Measurements from ENCODE around the gene MAB21L1.

DNA sequence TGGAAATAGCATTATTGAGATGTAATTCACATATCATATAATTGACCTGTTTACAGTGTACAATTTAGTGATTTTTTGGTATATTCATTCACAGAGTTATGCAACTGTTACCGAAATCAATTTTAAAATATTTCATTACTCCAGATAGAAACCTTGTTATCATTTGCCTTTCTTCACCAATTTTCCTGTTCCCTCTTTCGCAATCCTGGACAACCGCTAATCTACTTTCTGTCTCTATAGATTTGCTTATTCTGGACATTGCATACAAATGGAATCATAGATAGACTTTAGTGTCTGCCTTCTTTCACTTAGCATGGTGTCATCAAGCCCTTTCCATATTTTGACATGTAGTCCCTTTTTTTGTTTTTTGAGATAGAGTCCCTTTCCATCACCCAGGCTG, 19.2 kb downstream of the MAB21L1 start:
- TF ChIP-seq, protein P1, sequence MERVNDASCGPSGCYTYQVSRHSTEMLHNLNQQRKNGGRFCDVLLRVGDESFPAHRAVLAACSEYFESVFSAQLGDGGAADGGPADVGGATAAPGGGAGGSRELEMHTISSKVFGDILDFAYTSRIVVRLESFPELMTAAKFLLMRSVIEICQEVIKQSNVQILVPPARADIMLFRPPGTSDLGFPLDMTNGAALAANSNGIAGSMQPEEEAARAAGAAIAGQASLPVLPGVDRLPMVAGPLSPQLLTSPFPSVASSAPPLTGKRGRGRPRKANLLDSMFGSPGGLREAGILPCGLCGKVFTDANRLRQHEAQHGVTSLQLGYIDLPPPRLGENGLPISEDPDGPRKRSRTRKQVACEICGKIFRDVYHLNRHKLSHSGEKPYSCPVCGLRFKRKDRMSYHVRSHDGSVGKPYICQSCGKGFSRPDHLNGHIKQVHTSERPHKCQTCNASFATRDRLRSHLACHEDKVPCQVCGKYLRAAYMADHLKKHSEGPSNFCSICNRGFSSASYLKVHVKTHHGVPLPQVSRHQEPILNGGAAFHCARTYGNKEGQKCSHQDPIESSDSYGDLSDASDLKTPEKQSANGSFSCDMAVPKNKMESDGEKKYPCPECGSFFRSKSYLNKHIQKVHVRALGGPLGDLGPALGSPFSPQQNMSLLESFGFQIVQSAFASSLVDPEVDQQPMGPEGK (CRISPR knock-in tag; IDR thresholded peaks at IDR 0.05; ENCODE audit: borderline replicate concordance): no peak
- no peak for TF ChIP-seq TOX (CRISPR knock-in tag; IDR thresholded peaks at IDR 0.05; ENCODE audit: borderline replicate concordance)
- TF ChIP-seq, protein P2, sequence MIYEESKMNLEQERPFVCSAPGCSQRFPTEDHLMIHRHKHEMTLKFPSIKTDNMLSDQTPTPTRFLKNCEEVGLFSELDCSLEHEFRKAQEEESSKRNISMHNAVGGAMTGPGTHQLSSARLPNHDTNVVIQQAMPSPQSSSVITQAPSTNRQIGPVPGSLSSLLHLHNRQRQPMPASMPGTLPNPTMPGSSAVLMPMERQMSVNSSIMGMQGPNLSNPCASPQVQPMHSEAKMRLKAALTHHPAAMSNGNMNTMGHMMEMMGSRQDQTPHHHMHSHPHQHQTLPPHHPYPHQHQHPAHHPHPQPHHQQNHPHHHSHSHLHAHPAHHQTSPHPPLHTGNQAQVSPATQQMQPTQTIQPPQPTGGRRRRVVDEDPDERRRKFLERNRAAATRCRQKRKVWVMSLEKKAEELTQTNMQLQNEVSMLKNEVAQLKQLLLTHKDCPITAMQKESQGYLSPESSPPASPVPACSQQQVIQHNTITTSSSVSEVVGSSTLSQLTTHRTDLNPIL (CRISPR knock-in tag; IDR thresholded peaks at IDR 0.05; ENCODE audit: low read depth): no peak
- TF ChIP-seq ZNF70 (CRISPR knock-in tag; IDR thresholded peaks at IDR 0.05): no peak
- no peak for TF ChIP-seq ZFP3 (CRISPR knock-in tag; IDR thresholded peaks at IDR 0.05)
- no peak for TF ChIP-seq RARB (CRISPR knock-in tag; IDR thresholded peaks at IDR 0.05)
- TF ChIP-seq SNAI2 (CRISPR knock-in tag; IDR thresholded peaks at IDR 0.05): no peak
- no peak for TF ChIP-seq CSDC2 (CRISPR knock-in tag; IDR thresholded peaks at IDR 0.05)
- TF ChIP-seq ZC3H10 (CRISPR knock-in tag; IDR thresholded peaks at IDR 0.05): no peak
- TF ChIP-seq, protein P3, sequence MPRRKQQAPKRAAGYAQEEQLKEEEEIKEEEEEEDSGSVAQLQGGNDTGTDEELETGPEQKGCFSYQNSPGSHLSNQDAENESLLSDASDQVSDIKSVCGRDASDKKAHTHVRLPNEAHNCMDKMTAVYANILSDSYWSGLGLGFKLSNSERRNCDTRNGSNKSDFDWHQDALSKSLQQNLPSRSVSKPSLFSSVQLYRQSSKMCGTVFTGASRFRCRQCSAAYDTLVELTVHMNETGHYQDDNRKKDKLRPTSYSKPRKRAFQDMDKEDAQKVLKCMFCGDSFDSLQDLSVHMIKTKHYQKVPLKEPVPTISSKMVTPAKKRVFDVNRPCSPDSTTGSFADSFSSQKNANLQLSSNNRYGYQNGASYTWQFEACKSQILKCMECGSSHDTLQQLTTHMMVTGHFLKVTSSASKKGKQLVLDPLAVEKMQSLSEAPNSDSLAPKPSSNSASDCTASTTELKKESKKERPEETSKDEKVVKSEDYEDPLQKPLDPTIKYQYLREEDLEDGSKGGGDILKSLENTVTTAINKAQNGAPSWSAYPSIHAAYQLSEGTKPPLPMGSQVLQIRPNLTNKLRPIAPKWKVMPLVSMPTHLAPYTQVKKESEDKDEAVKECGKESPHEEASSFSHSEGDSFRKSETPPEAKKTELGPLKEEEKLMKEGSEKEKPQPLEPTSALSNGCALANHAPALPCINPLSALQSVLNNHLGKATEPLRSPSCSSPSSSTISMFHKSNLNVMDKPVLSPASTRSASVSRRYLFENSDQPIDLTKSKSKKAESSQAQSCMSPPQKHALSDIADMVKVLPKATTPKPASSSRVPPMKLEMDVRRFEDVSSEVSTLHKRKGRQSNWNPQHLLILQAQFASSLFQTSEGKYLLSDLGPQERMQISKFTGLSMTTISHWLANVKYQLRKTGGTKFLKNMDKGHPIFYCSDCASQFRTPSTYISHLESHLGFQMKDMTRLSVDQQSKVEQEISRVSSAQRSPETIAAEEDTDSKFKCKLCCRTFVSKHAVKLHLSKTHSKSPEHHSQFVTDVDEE (CRISPR knock-in tag; IDR thresholded peaks at IDR 0.05): no peak
- TF ChIP-seq, protein P4, sequence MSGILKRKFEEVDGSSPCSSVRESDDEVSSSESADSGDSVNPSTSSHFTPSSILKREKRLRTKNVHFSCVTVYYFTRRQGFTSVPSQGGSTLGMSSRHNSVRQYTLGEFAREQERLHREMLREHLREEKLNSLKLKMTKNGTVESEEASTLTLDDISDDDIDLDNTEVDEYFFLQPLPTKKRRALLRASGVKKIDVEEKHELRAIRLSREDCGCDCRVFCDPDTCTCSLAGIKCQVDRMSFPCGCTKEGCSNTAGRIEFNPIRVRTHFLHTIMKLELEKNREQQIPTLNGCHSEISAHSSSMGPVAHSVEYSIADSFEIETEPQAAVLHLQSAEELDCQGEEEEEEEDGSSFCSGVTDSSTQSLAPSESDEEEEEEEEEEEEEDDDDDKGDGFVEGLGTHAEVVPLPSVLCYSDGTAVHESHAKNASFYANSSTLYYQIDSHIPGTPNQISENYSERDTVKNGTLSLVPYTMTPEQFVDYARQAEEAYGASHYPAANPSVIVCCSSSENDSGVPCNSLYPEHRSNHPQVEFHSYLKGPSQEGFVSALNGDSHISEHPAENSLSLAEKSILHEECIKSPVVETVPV (CRISPR knock-in tag; IDR thresholded peaks at IDR 0.05): no peak

Data from SK-N-SH treated with all-trans-retinoic acid at 6 μM for 48 hours (cell line).